H1 (cell line): ENCODE data around the gene HNRNPM. TPM values are rescaled to one million over a fixed set of nuclear protein-coding genes. Genes with fewer than 3 reads are reported as not detected.

Experiments
- CTCF ChIA-PET: fragments of 300-600 bp; sonication (Branson Sonifier 250); formaldehyde crosslinking; loops from one replicate; lab custom pipeline; 2021; ENCODE audit not compliant: partially characterized antibody; lab: Charles Lee
- POLR2A ChIA-PET: fragments of 300-600 bp; sonication (Branson Sonifier 250); formaldehyde crosslinking; loops from one replicate; lab custom pipeline; 2021; ENCODE audit warnings: inconsistent platforms; ENCODE audit not compliant: partially characterized antibody; lab: Charles Lee
- DNase-seq, 2 experiments: peaks; one replicate each; pipeline versions ENCODE4 v3.0.0 to v3.0.0-alpha.2; 2010 to 2022; ENCODE audit warnings: low spot score in 2 of 2, low read depth in 1 of 2, mixed read lengths in 1 of 2
- FAIRE-seq: peaks from 2 replicates; lab custom pipeline; 2011; peaks lifted over from hg19 to GRCh38; lab: Jason Lieb, UNC
- H2AFZ ChIP-seq: 2 replicates; pipeline ENCODE4 v1.8.1; 2012; ENCODE audit warnings: low read length, inconsistent platforms
- H2AK5ac ChIP-seq: 2 replicates; pipeline ENCODE4 v1.6.1; 2013; ENCODE audit warnings: low read depth, low read length
- H2BK120ac ChIP-seq: replicated peaks from 2 replicates; pipeline ENCODE3; 2013; ENCODE audit warnings: low read depth, low read length, inconsistent platforms
- H2BK12ac ChIP-seq: 2 replicates; pipeline ENCODE4 v1.6.1; 2013; ENCODE audit warnings: low read depth, low read length
- H2BK15ac ChIP-seq: 2 replicates; pipeline ENCODE4 v1.6.1; 2013; ENCODE audit warnings: low read length
- H2BK20ac ChIP-seq: 2 replicates; pipeline ENCODE4 v1.6.1; 2013; ENCODE audit warnings: low read length
- H2BK5ac ChIP-seq: 2 replicates; pipeline ENCODE4 v1.6.1; 2013; ENCODE audit warnings: low read depth, low read length
- H3K14ac ChIP-seq: 2 replicates; pipeline ENCODE4 v1.6.1; 2013; ENCODE audit warnings: inconsistent platforms; ENCODE audit not compliant: insufficient read length
- H3K18ac ChIP-seq: 2 replicates; pipeline ENCODE4 v1.6.1; 2013; ENCODE audit warnings: low read length; ENCODE audit errors: extremely low read depth
- H3K23ac ChIP-seq: 2 replicates; pipeline ENCODE4 v1.6.1; 2013; ENCODE audit warnings: inconsistent platforms; ENCODE audit not compliant: insufficient read length
- H3K23me2 ChIP-seq: 2 replicates; pipeline ENCODE4 v1.6.1; 2013; ENCODE audit warnings: low read depth, low read length
- H3K27ac ChIP-seq: 2 replicates; pipeline ENCODE4 v1.6.1; 2011; ENCODE audit warnings: low read depth, low read length, inconsistent platforms
- H3K27me3 ChIP-seq, 4 experiments: replicated peaks in 1 of 4; 1 replicate in 1 of 4; 2 replicates in 3 of 4; pipeline versions ENCODE4 v1.6.1 to v1.8.1; 2011 to 2013; ENCODE audit warnings: low read length in 3 of 4, mild to moderate bottlenecking in 3 of 4, inconsistent platforms in 2 of 4, mixed read lengths in 2 of 4, moderate library complexity in 1 of 4; ENCODE audit not compliant: control insufficient read depth in 3 of 4, insufficient read depth in 3 of 4; ENCODE audit errors: extremely low read depth in 1 of 4
- H3K36me3 ChIP-seq, 4 experiments: 2 replicates each; pipeline versions ENCODE4 v1.6.1 to v1.8.1; 2011 to 2013; ENCODE audit warnings: mild to moderate bottlenecking in 4 of 4, low read length in 3 of 4, moderate library complexity in 2 of 4, control low read depth in 1 of 4, inconsistent platforms in 1 of 4; ENCODE audit not compliant: insufficient read depth in 4 of 4, control insufficient read depth in 2 of 4
- H3K4ac ChIP-seq: replicated peaks from 2 replicates; pipeline ENCODE3; 2013; ENCODE audit warnings: low read length, low read depth, mixed read lengths, inconsistent platforms; ENCODE audit not compliant: insufficient read length
- H3K4me1 ChIP-seq, 4 experiments: replicated peaks in 1 of 4; 1 replicate in 1 of 4; 2 replicates in 3 of 4; pipeline versions ENCODE4 v1.6.1 to v1.8.1; 2011 to 2013; ENCODE audit warnings: low read length in 3 of 4, inconsistent platforms in 2 of 4, mixed read lengths in 1 of 4; ENCODE audit not compliant: insufficient read depth in 4 of 4, control insufficient read depth in 3 of 4
- H3K4me2 ChIP-seq, 2 experiments: 2 replicates each; pipeline versions ENCODE4 v1.6.1 to v1.8.1; 2011 to 2013; ENCODE audit warnings: low read depth in 2 of 2, low read length in 2 of 2, control low read depth in 1 of 2, inconsistent platforms in 1 of 2, mild to moderate bottlenecking in 1 of 2; ENCODE audit not compliant: insufficient read depth in 1 of 2
- H3K4me3 ChIP-seq, 4 experiments: fragments of 200-600, 300-600 bp in 1 of 4; sonication (generic), shearing (Covaris generic), sonication (Bioruptor Twin) in 1 of 4; 2 replicates each; pipeline versions ENCODE4 v1.5.1 to v1.8.1; 2011 to 2016; ENCODE audit warnings: low read length in 4 of 4, low read depth in 3 of 4, control low read depth in 2 of 4, inconsistent platforms in 2 of 4, mild to moderate bottlenecking in 2 of 4, mixed read lengths in 1 of 4, moderate library complexity in 1 of 4; ENCODE audit not compliant: insufficient read depth in 2 of 4; ENCODE audit errors: extremely low read depth in 1 of 4
- H3K56ac ChIP-seq: replicated peaks from 2 replicates; pipeline ENCODE3; 2013; ENCODE audit warnings: low read depth, mild to moderate bottlenecking, mixed read lengths, low read length, inconsistent platforms; ENCODE audit not compliant: insufficient read length
- H3K79me1 ChIP-seq: 2 replicates; pipeline ENCODE4 v1.6.1; 2013; ENCODE audit warnings: low read depth, low read length, control low read depth
- H3K79me2 ChIP-seq, 2 experiments: 2 replicates each; pipeline versions ENCODE4 v1.6.1 to v1.8.1; 2012 to 2013; ENCODE audit warnings: low read length in 2 of 2, mild to moderate bottlenecking in 2 of 2, inconsistent platforms in 1 of 2; ENCODE audit not compliant: insufficient read depth in 2 of 2, control insufficient read depth in 1 of 2
- H3K9ac ChIP-seq, 4 experiments: replicated peaks in 1 of 4; 1 replicate in 1 of 4; 2 replicates in 3 of 4; pipeline versions ENCODE4 v1.6.1 to v1.8.1; 2011 to 2013; ENCODE audit warnings: low read depth in 3 of 4, low read length in 3 of 4, control low read depth in 2 of 4, mild to moderate bottlenecking in 2 of 4, moderate library complexity in 2 of 4, inconsistent platforms in 1 of 4; ENCODE audit errors: extremely low read depth in 1 of 4
- H3K9me3 ChIP-seq, 2 experiments: 2 replicates each; pipeline versions ENCODE4 v1.6.1 to v1.8.1; 2012 to 2013; ENCODE audit warnings: mild to moderate bottlenecking in 2 of 2, moderate library complexity in 2 of 2, control low read depth in 1 of 2, inconsistent platforms in 1 of 2, low read depth in 1 of 2, low read length in 1 of 2, mixed read lengths in 1 of 2; ENCODE audit not compliant: insufficient read depth in 2 of 2
- H4K20me1 ChIP-seq, 2 experiments: replicated peaks in 1 of 2; 2 replicates each; pipeline versions ENCODE3 to v1.8.1; 2011 to 2013; ENCODE audit warnings: inconsistent platforms in 2 of 2, low read length in 2 of 2, mild to moderate bottlenecking in 1 of 2; ENCODE audit not compliant: insufficient read depth in 2 of 2, control insufficient read depth in 1 of 2
- H4K5ac ChIP-seq: 2 replicates; pipeline ENCODE4 v1.6.1; 2013; ENCODE audit warnings: low read length, low read depth, mixed read lengths, inconsistent platforms; ENCODE audit not compliant: insufficient read length
- H4K8ac ChIP-seq: 2 replicates; pipeline ENCODE4 v1.8.0; 2013; ENCODE audit warnings: mild to moderate bottlenecking, moderate library complexity, low read length, inconsistent platforms; ENCODE audit not compliant: insufficient read depth; ENCODE audit errors: extremely low read depth
- H4K91ac ChIP-seq: replicated peaks from 2 replicates; pipeline ENCODE3; 2013; ENCODE audit warnings: low read length, mixed read lengths, inconsistent platforms; ENCODE audit not compliant: insufficient read length
- CBX8 ChIP-seq: fragments of 300-800, 300-1000 bp; sonication (generic); IDR thresholded peaks from 2 replicates; pipeline ENCODE4 v1.7.1; 2016; ENCODE audit warnings: low read depth, low read length, borderline replicate concordance
- CEBPB ChIP-seq: IDR thresholded peaks from 2 replicates; pipeline ENCODE4 v1.6.1; 2012; ENCODE audit warnings: low read depth, low read length
- FOSL1 ChIP-seq: IDR thresholded peaks from 2 replicates; pipeline ENCODE4 v1.6.1; 2011; ENCODE audit warnings: mild to moderate bottlenecking, low read depth, low read length, moderate library complexity; ENCODE audit not compliant: insufficient read depth
- SRF ChIP-seq: IDR thresholded peaks from 2 replicates; pipeline ENCODE4 v1.6.1; 2011; ENCODE audit warnings: mild to moderate bottlenecking, low read depth, low read length, moderate library complexity
- TAF1 ChIP-seq: IDR thresholded peaks from 2 replicates; pipeline ENCODE4 v1.6.1; 2011; ENCODE audit warnings: mild to moderate bottlenecking, low read depth, low read length
- YY1 ChIP-seq: IDR thresholded peaks from 2 replicates; pipeline ENCODE4 v1.6.1; 2011; ENCODE audit warnings: low read depth, mild to moderate bottlenecking, low read length
- WGBS, 2 experiments: shearing (Covaris generic) in 1 of 2; methylation state at CpG; one replicate each; pipeline versions ENCODE4 v1.1.6 to v1.1.7; 2013 to 2015; ENCODE audit warnings: low lambda C conversion rate in 2 of 2, mixed read lengths in 2 of 2, inconsistent platforms in 1 of 2, low coverage in 1 of 2, missing lambda C conversion rate in 1 of 2; ENCODE audit not compliant: insufficient replicate concordance in 2 of 2, insufficient coverage in 1 of 2, insufficient read length in 1 of 2; ENCODE audit errors: extremely low coverage in 1 of 2, missing lambda C conversion rate in 1 of 2; 5-methylcytosine and 5-hydroxymethylcytosine counted together
- polyA plus RNA-seq, 7 experiments: library from polyadenylated mRNA; depleted of rRNA in 3 of 7; stranded (reverse) in 5 of 7; unstranded in 2 of 7; fragments of >200 nt in 5 of 7; fragments of 200-250 nt in 2 of 7; gene quantifications; 1 replicate in 5 of 7; 2 replicates in 1 of 7; 4 replicates in 1 of 7; pipeline versions ENCODE4 v1.2.1 to v1.2.3, GENCODE V29; 2011 to 2013; ENCODE audit warnings: missing spikeins in 2 of 7, mixed read lengths in 2 of 7
- total RNA-seq: library from RNA; stranded (reverse); fragmentation: NEBNext Ultra II Directional; extraction: Animal tissue kit (Norgen Biotek cat#: 25700); gene quantifications from 2 replicates; pipeline ENCODE4 v1.2.1, GENCODE V29; 2021
- TF ChIP-seq, protein P1 (sequence below): IDR thresholded peaks from 2 replicates; pipeline ENCODE4 v1.6.1; 2012; ENCODE audit warnings: low read length, inconsistent platforms

HNRNPM gene
- total and polyA plus RNA-seq, 2 of the 8 experiments (the other 6 are each of a cell fraction or from before 2014, with no cell fraction given): 375 to 474 TPM

GRCh38 chr19:8530061-8530679 is 85.4 kb downstream of the HNRNPM start:
- Histone ChIP-seq H3K18ac (no peak overlapping the region), H3K4me3 (no peak overlapping the region), H3K9me3 (no peaks in the 10 kb centered on the region), H3K14ac (no peak overlapping the region), H3K4me2 (no peak overlapping the region), H3K79me1 (peaks cover 10% of the 10 kb centered on the region), H2BK20ac (no peak overlapping the region), H4K5ac (no peak overlapping the region), H4K20me1 (peaks cover 4 to 20% of the 10 kb centered on the region in 2 experiments), H3K9ac (no peak overlapping the region), H2BK120ac (no peak overlapping the region), H3K23me2 (peaks cover 6% of the 10 kb centered on the region), H2AFZ (no peak overlapping the region), H4K8ac (no peak overlapping the region), H3K79me2 (no peaks in the 10 kb centered on the region), H3K27me3 (no peaks in the 10 kb centered on the region), H3K23ac (no peak overlapping the region), H3K4me1 (peaks cover 0 to 8% (median 2%) of the 10 kb centered on the region in 4 experiments; a peak in 4 of 7 replicates), H3K4ac (no peak overlapping the region), H3K56ac (no peak overlapping the region), H2BK12ac (no peak overlapping the region), H2BK5ac (no peak overlapping the region), H3K27ac (no peak overlapping the region), H2AK5ac (no peak overlapping the region), H2BK15ac (no peak overlapping the region), H3K36me3 (no peaks in the 10 kb centered on the region), H4K91ac (no peak overlapping the region)
- 88% methylated on average over 30 of the region's 35 CpGs; no CpG with 5 or more reads in 1 of the 2 experiments for WGBS, 2 experiments
- no peak for FAIRE-seq
- ChIA-PET CTCF (interaction anchor here (0.6 to 2.4 kb wide), 4 partner anchors 48 to 952 kb away, joined by 3 to 11 read pairs (median 4); partner anchors contain the start of gene MYO1F), POLR2A (interaction anchor here (1.0 to 1.9 kb wide), 5 partner anchors 17 to 52 kb away, joined by 3 to 6 read pairs (median 5); partner anchors contain the start of gene ZNF414)
- no peak for DNase-seq
- TF ChIP-seq SRF: no peak
- no peak for TF ChIP-seq FOSL1
- no peak for TF ChIP-seq YY1
- no peak for TF ChIP-seq CBX8
- TF ChIP-seq CEBPB: no peak
- TF ChIP-seq TAF1: no peak
- TF ChIP-seq, protein P1, sequence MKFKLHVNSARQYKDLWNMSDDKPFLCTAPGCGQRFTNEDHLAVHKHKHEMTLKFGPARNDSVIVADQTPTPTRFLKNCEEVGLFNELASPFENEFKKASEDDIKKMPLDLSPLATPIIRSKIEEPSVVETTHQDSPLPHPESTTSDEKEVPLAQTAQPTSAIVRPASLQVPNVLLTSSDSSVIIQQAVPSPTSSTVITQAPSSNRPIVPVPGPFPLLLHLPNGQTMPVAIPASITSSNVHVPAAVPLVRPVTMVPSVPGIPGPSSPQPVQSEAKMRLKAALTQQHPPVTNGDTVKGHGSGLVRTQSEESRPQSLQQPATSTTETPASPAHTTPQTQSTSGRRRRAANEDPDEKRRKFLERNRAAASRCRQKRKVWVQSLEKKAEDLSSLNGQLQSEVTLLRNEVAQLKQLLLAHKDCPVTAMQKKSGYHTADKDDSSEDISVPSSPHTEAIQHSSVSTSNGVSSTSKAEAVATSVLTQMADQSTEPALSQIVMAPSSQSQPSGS: no peak
